ENCODE results near the gene TROAP. TPM values are rescaled to one million over a fixed set of nuclear protein-coding genes. Genes with fewer than 3 reads are reported as not detected.

TROAP gene
- total and polyA plus RNA-seq, 9 of the 15 experiments (the other 6 are each of a cell fraction or from before 2014, with no cell fraction given), result 46.4 to 171 (median 59.8) TPM

DNA sequence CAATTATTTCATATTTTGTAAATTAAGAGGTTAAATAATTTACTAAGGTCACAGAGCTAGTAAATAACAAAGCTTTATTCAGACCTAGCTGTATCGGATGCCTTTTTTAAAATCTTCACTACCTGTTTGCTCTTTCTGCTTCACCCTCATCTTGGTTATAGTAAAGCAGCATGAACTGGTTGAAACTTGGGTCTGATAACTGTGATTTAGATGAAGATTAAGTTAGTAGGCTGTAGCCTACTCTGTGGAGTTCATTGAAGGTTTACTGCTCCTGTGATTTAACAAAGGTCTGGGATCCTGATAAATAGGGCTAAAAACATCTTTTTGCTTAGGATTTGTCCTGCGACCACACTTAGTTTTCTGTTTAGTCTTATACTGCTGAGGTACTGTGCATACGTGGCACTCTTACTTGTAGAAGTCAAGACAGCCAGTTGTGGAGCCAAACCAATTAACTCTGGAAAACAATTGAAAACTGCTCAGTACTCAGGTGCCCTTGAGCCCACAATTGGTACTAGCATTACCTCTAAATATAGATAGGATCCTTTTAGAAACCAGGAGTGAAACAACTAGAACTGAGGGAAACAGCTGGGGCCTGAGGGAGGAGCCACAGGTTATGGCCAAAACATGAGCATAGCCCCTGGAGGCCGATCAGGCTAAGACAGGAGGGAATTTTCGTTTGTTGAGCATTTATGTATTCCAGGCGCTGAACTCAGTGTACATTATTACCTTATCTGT lies 46.5 kb downstream of the TROAP start (continued):
- TF ChIP-seq, protein P1, sequence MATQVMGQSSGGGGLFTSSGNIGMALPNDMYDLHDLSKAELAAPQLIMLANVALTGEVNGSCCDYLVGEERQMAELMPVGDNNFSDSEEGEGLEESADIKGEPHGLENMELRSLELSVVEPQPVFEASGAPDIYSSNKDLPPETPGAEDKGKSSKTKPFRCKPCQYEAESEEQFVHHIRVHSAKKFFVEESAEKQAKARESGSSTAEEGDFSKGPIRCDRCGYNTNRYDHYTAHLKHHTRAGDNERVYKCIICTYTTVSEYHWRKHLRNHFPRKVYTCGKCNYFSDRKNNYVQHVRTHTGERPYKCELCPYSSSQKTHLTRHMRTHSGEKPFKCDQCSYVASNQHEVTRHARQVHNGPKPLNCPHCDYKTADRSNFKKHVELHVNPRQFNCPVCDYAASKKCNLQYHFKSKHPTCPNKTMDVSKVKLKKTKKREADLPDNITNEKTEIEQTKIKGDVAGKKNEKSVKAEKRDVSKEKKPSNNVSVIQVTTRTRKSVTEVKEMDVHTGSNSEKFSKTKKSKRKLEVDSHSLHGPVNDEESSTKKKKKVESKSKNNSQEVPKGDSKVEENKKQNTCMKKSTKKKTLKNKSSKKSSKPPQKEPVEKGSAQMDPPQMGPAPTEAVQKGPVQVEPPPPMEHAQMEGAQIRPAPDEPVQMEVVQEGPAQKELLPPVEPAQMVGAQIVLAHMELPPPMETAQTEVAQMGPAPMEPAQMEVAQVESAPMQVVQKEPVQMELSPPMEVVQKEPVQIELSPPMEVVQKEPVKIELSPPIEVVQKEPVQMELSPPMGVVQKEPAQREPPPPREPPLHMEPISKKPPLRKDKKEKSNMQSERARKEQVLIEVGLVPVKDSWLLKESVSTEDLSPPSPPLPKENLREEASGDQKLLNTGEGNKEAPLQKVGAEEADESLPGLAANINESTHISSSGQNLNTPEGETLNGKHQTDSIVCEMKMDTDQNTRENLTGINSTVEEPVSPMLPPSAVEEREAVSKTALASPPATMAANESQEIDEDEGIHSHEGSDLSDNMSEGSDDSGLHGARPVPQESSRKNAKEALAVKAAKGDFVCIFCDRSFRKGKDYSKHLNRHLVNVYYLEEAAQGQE (IDR thresholded peaks at IDR 0.05; ENCODE audit: borderline replicate concordance), result peak; percentile 58
- TF ChIP-seq, protein P1 (CRISPR knock-in tag; IDR thresholded peaks at IDR 0.05; ENCODE audit: low read depth), result no peak
- TF ChIP-seq NELFE (IDR thresholded peaks at IDR 0.05; ENCODE audit: insufficient read depth, insufficient read length), result no peak
- no peak for TF ChIP-seq POLR2A (conservative IDR thresholded peaks at IDR 0.05)
- no peak for TF ChIP-seq ZC3H8 (IDR thresholded peaks at IDR 0.05)
- TF ChIP-seq, protein P2, sequence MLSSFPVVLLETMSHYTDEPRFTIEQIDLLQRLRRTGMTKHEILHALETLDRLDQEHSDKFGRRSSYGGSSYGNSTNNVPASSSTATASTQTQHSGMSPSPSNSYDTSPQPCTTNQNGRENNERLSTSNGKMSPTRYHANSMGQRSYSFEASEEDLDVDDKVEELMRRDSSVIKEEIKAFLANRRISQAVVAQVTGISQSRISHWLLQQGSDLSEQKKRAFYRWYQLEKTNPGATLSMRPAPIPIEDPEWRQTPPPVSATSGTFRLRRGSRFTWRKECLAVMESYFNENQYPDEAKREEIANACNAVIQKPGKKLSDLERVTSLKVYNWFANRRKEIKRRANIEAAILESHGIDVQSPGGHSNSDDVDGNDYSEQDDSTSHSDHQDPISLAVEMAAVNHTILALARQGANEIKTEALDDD (IDR thresholded peaks at IDR 0.05), result peak; percentile 82
- peak; percentile 39; the same call in 1 of the 2 replicates for TF ChIP-seq MYC (IDR thresholded peaks at IDR 0.05; ENCODE audit: low read depth, low read length)
- no peak for TF ChIP-seq MYC (CRISPR knock-in tag; IDR thresholded peaks at IDR 0.05; ENCODE audit: borderline replicate concordance, low read depth)
- no peak for TF ChIP-seq ZBTB7A (IDR thresholded peaks at IDR 0.05; ENCODE audit: borderline replicate concordance, control insufficient read depth, low read depth, low read length)
- TF ChIP-seq RCOR1 (IDR thresholded peaks at IDR 0.05; ENCODE audit: borderline replicate concordance in 1 of 2, low read depth in 2 of 2, low read length in 2 of 2), result 0 out of 4 replicates have a peak, but pooled peaks of 1 of the 2 experiments have one; percentile 1
- no peak for TF ChIP-seq HCFC1 (IDR thresholded peaks at IDR 0.05; ENCODE audit: low read depth, low read length)
- no peak for TF ChIP-seq SRF (CRISPR knock-in tag; IDR thresholded peaks at IDR 0.05)
- TF ChIP-seq XRCC4 (IDR thresholded peaks at IDR 0.05; ENCODE audit: extremely low read depth, insufficient read depth, insufficient read length), result no peak
- TF ChIP-seq GATAD2B (IDR thresholded peaks at IDR 0.05; ENCODE audit: borderline replicate concordance), result peak; percentile 29; the same call in 1 of the 2 replicates
- no peak for TF ChIP-seq PHF20 (IDR thresholded peaks at IDR 0.05; ENCODE audit: partially characterized antibody)

Data from K562 (cell line).